GM21576 (cell line): ENCODE measurements around the gene MAGEA9B.
"Not testable (repeated sequence)": the region's sequence is repeated elsewhere in the genome, so short reads cannot be mapped to it uniquely, and the experiment has no call there.

ENCODE experiments used
- ATAC-seq: cut with Tn5 transposase; IDR thresholded peaks from one replicate; pipeline ENCODE4 v1.9.1; 2021; ENCODE audit warnings: mild to moderate bottlenecking, moderate library complexity; ENCODE audit not compliant: unreplicated experiment

Gene MAGEA9B

DNA sequence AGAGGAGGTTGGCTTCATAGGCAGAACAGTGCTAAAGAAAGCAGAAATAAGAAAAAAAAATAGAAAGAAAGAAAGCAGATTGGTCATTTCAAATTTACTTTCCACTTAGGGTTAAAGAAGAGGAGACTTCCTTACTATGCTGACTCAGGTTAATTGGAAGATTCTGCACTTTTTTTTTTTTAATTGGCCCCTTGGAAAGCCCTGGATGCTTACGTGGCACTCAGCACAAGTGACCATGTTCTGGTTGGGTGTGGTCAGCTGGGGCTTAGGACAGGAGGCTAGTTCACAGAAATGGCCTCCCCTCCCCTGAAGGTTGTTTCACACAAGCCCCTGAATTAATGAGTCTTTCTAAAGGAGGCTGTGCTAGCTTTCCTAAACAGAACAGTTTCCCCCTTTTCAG, 14.5 kb downstream of the MAGEA9B start:
- ATAC-seq: no peak

DNA sequence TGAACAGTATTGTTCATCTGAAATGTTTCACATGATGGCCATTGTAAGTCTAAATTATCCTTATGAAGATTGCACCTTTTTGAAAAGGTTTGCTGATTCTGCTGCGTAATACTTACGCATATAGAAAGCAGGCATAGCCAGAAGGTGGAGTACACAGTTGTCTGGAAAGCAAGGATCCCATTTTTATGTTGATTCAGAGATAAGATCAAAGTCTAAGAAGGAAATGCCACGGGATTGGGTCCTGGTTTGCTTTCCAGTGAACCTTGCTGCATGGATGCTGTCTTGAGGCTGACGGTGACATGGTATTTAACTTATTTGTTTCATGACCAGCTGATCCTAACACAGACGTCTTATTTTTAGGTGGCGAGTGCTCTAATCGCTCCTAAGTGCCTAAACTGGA, 15.5 kb downstream of the MAGEA9B start:
- no peak for ATAC-seq

DNA sequence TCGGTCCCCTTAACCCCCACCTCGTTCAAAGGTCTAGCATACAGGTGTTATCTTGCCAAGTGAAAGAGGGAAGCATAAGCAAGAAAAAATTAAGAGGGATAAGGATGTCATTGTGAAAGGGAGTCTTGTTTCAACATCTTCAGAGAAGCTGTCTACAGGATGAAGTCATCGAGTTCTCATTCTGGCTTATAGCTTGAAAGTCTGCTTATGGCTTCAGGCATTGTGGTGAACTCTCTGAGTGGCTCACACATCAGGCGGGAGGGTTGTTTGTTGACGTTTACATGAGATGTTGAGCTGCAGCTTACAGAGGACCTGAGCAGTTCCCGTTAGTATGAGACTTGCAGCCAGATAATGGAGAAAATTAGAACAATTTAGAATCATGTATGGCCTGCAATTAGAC, 16.6 kb downstream of the MAGEA9B start:
- ATAC-seq: no peak

DNA sequence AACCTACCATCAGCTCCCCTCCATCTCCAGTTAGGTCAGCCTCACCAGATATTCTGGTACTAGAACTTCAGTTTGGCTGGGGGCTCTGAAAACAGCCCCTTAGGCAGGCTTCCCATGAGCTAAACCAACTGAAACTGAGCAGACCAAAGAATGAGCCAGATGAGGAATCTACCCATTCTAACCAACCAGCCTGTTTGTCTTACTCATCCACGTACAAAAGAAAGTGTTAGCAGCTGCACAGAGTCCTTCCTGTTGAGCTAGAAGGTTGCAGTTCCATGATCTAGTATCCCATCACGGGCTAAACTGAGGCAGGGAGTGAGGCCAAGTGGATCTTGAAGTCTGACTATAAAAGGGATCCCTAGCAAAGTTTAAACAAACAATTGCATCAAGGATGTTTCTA, 17.5 kb downstream of the MAGEA9B start:
- ATAC-seq: no peak

DNA sequence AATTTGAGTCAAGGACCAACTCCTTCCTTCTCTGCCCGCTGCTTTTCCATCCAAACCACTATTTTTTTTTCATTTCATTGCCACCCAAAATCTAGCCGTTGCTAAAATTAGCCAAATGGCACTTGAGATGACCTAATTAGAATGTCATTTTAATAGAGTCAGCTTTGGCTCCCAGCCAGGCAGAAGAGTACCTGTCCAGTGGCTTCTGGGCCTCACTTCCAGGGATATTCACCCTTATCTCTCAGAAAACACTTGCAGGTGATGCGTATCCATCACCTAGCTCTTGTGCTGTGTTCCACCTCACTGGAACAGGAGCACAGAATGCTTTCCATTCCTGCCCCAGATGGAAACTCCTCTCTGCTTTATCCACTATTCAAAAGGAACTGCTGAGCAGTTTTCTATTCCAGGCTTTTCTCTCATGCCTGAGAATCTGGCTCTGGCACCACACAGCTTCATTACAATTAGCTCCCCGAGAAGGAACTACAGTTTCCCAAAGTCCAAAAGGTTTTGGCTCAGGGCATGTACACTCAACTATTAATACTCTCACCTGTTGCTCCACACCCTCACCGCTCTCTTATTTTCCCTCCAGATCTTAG, 18.5 kb downstream of the MAGEA9B start:
- no peak for ATAC-seq

DNA sequence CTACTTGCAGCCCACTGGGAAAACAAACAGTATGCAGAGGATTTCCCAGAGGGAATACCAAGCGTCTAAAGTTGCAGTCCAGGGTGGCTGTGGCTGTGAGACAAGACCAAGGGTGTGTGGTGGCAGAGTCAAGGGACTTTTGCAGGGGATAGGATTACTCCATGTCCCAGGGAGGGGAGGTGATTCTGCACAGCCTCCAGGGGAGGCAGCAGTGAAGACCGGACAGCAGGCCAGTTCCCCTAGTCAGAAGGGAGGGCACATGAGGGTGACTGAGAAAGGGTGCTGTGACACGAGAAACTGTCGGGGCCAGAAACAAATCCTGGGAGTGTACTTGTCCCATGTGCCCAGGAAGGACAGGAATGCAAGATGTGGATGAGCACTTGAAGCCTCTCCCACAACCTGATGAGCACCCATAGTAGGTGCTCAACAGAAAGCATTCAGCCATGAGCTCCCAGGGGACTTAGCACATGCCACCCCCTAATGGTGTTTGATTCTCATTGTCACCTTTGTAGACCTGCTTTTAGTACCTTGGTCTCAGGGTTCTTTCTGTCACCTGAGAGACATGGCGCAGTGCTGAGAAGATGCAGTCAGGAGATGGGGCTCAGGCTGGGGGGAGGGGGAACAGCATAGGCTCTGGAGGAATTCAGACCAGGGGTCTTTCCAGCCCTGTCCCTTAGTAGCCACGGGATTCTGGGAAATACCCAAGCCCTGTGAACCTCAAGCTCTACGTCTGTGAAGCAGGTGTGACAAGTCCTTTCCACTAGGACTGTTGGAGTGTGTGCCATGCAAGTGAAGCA, 19.4 kb downstream of the MAGEA9B start:
- no peak for ATAC-seq

DNA sequence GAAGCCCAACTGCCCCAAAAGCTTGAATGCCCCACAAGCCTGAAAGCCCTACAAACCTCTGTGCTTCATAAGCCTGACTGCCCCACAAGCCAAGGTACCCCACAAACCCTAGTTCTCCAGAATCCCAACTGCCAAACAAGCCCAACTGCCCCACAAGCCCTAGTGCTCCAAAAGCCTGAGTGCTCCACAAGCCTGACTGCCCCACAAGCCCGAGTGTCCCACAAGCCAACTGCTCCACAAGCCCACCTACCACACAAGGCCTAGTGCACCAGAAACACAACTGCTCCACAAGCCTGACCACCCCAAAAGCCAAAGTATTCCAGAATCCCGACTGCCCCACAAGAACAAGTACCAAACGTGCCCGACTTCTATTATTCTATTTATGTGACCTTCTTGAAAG, 23.9 kb downstream of the MAGEA9B start:
- no peak for ATAC-seq

DNA sequence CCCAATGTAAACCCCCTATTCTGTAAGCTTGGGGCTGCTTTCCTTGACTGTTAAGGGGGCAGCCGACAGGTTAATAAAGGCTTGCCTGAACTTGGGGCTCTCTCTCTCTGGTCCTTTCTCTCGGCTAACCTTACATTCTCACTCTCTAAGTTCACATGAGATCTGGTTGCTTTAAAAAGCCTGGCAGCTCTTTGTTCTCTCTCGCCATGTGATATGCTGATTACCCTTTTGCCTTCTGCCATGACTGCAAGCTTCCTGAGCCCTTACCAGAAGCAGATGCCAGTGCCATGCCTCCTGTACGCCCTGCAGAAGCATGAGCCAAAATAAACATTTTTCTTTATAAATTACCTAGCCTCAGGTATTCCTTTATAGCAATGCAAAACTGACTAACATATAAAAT, 32.0 kb downstream of the MAGEA9B start:
- not testable (repeated sequence) for ATAC-seq

DNA sequence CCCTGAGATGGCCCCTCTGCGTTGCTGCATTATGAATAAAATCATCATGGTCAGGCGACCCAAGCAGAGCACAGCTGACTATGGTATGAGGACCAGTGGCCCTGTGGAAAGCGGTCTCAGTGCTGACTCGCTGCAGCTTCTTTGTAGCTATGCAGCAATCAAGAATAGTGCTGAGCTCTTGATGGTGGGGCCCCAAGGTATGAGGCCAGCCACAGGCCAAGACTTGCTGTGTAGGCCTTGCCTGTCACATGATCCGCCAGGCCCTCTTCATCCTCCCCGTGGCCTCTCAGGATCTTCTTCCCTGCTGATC, 35.4 kb downstream of the MAGEA9B start:
- ATAC-seq: not testable (repeated sequence)

DNA sequence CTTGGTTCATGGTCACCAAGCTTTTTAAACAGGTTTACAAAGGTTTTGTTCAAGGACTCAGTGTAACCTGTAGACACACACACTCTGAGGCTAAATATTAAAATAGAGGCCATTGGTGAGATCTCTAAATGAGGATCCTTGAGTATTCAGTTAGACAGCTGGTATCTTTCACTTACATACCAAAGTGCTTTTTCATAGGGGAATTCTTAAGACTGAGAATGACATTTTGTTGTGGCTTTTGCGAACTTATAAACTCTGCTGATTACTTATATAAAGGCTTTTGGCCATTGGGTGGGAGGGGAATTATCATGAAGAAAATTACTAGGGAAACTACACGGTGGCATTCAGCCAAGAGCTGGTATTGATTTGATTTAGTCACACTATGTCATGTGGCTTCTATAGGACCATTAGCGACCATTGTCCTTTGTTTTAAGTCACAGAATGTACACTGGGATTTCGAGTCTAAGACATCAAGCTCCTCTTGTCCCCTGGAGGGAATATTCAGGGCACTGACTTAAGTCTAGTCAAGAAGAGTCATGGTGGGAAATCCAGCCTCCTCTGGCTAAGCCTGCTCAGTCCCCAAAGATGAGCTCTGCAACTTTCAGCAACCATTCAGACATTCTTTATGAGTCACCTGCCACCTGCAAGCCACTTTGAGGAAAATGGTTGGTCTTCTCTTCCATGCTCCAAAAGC, 35.9 kb downstream of the MAGEA9B start:
- not testable (repeated sequence) for ATAC-seq

DNA sequence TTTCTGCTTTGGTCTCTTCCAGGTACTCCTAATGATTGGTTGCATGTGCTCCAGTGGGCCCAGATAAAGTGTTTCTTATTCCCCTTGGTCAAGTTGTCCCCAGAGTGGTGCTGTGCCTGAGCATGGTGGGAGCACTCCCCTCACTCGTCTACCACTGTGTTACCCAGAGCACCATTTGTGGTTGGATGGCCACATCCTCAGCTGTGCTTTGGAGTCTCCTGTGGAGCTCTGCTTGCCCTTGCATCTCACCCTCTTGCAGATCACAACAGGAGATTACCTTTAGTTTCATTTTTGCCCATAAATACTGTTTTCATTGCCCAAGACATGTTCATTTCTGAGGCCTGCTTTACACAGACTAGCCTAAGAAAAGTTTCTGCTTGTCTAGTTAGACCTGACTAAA, 36.8 kb downstream of the MAGEA9B start:
- not testable (repeated sequence) for ATAC-seq

DNA sequence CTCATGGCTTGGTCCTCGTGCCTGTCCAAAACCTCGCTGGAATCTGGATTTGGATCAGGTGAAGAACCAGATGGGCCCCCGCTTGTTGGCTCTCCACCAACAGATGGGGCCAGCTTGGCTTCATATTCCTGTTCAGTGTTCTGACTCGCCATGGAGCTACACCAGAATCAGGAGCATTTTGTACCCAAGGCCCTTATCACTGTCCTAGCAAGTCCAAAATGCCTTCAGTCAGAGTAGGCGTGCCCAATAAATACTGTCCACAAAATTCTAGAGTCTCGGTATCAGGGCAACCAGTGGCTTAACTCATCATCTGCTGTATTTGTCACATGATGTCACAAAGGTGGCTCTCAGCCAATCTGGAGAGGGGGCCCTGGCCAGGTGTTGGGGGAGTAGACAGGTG, 37.6 kb downstream of the MAGEA9B start, which contains the start of gene HSFX3:
Gene HSFX3, minus strand, starts transcription at position 224 of the 400 bp plus-strand sequence. Its CDS starts 72 bp downstream, at position 152.
- not testable (repeated sequence) for ATAC-seq

DNA sequence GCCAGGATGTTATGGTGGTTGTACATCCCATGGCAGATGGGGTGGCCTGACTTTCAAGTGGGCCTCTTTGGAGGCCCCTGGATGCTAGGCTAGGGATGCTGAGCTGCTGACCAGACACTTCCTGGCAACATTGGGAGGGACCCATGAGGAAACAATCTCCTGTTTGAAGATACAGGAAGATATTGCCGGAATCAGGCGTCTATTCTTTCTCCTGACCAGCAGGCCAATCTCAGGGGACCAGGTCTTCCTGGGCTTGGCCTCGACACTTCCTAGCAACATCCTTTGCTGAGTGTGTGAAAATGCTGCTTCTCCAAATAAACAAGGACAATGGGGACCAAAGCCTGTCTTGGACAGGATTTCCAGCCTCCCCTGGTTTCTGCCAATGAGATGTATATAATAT, 39.5 kb downstream of the MAGEA9B start:
- ATAC-seq: not testable (repeated sequence)

DNA sequence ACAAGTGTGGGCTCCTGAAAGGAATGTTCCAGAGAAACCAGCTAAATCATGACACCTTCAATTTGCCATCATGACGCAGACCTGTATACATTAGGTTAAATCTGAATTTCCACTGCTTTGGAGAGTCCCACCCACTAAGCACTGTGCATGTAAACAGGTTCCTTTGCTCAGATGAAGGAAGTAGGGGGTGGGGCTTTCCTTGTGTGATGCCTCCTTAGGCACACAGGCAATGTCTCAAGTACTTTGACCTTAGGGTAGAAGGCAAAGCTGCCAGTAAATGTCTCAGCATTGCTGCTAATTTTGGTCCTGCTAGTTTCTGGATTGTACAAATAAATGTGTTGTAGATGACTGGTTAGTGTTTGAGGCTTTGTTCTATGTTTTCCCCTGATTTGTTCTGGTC, 40.3 kb downstream of the MAGEA9B start:
- ATAC-seq: not testable (repeated sequence)

DNA sequence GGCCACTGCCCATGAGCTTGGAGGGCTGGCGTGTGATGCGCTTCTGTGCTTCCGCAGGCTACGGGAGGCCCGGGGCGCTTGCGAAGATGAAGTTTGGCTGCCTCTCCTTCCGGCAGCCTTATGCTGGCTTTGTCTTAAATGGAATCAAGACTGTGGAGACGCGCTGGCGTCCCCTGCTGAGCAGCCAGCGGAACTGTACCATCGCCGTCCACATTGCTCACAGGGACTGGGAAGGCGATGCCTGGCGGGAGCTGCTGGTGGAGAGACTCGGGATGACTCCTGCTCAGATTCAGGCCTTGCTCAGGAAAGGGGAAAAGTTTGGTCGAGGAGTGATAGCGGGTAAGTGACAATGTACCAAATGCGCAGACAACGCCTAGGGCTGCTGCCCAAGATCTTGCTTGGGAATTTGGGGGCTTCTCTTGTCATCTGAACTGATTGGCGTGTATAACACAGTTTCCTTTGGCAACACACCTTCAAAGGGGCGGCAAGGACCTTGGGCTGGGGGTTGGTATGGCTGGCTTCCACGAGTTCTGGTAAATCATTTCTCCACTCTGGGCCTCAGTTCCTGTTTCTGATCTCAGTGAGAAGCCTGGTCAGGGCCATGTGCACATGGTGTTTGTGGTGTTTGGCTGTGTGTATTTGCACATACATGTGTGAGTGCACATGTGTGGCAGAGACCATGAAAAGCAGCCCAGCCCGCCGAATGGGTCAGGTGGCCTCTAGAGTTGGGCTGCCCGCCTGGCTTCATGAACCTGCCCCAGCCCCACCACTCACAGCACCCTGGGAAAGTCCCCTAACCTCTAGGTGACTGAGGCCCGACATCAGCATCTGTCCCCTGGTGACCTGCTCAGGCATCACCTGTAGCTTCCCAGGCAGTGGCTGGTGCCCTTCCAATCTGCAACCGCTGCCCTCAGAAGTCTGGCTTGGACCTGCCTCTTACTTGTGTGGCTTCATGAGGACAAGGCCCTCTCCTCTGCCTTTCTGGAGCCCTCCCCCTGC, 41.4 kb downstream of the MAGEA9B start:
- ATAC-seq: not testable (repeated sequence)

DNA sequence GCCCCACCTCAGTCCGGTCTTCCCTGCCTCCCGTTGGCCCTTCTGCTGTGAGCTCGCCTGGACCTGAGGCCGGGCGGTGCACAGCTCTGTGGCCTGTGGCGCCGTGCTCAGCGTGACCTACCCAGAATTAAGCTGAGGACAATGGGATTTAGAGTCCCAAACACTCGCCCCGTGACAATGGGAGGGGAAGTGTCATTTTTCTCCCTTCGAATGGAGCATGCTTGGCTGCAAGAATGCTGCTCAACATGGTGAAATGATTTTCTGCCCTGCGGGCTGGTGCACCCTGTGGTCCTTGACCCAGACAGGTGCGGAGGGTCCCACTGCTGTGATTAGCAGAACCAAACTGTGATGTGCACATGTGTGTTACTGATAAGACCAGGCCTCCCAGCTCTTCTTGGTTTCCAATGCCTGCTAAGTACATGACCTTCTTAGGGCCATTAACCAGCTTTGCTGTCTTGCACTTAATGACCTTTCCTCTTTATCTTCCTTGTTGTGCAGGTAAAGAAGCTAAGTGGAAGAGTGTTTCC, 45.7 kb downstream of the MAGEA9B start:
- ATAC-seq: no peak

DNA sequence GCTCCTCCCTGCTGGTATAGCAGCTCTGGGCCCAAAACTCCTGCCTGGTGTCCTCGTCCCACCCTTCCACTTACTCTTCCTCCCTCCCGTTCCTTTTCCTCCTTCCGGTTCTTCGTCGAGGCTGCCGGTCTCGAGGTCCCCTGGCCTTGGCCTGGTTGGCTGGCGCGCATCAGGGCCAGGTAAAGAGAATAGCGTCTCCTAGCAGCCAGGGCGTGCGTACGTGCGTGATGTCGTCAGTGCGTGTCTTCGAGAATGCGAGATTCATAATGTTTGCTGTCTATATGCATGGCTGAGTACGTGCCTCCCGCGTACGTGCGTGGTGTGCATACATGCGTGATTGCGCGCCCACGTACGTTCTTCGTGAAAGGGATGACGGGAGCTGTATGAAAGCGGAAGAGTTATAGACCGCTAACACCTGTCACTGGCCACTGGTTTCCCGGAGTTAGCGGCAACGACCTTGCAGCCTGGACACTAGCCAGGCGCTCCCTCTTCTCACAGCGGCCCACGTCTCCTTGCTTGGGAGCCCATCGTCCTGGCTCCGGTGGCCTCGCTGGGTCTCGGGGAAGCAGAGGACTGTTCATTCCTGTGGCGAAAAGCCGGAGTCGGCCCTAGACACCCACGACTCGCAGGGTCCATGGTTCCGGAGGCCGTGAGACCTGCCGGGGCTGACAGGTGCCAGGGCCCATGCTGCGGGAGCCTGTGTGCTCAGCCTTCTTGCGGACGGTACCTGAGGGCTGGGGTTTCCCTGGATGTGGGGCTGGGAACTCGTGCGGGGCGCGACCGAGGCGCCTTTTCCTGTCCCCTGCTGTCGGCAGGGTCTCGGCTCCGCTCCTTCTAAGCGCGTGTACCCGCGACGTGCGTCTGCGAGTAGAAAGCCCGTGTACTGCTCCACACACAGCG, 46.4 kb downstream of the MAGEA9B start, which contains the start of gene EOLA1:
Gene EOLA1, plus strand, starts transcription at position 392 of the 900 bp plus-strand sequence. CDS start 4,619 bp downstream, outside the sequence.
- ATAC-seq: peak; percentile 72

DNA sequence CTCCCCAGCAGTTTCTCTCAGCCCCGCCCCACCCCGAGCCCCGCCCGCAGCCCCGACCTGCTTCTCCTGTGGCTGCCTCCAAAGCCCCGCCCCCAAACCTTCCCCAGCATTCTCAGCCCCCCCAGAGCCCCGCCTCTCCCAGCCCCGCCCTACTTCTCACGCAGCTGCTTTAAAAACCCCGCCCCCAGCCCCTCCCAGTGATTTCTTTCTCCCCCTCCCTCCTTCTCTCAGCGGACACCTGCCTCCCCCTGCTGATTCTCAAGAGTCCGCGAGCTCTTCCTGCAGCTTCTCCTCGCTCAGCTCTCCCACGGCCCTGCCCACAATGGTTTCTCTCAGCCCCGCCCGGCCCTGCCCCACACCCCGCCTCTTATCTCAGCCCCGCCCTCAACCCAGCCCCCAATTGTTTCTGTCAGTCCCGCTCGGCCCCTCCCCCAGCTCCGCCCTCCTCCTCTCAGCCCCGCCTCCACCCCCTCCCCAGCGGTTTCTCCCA, 47.1 kb downstream of the MAGEA9B start:
- peak; percentile 7 for ATAC-seq
